MM.1S (cell line): Measurements from ENCODE around the gene PROM2.

Source experiments
- DNase-seq: peaks from one replicate; pipeline ENCODE4 v3.0.0-alpha.2; 2015
- H2AFZ ChIP-seq: fragments of 300-600 bp; sonication (generic); 2 replicates; pipeline ENCODE4 v1.6.0; 2016; ENCODE audit warnings: antibody characterized with exemption, low read length
- H3F3A ChIP-seq: fragments of 300-600 bp; sonication (generic); 2 replicates; pipeline ENCODE4 v1.6.1; 2016; ENCODE audit warnings: mild to moderate bottlenecking, antibody characterized with exemption, low read length, moderate library complexity, mixed read lengths; ENCODE audit not compliant: insufficient read depth
- H3K27ac ChIP-seq: fragments of 300-600 bp; sonication (generic); 2 replicates; pipeline ENCODE4 v1.5.1; 2016; ENCODE audit warnings: mild to moderate bottlenecking, low read length
- H3K27me3 ChIP-seq: fragments of 300-600 bp; sonication (generic); replicated peaks from 2 replicates; pipeline ENCODE4 v1.6.0; 2016; ENCODE audit warnings: low read length; ENCODE audit not compliant: insufficient read depth
- H3K36me3 ChIP-seq: fragments of 300-600 bp; sonication (generic); replicated peaks from 2 replicates; pipeline ENCODE4 v1.6.1; 2016; ENCODE audit warnings: mild to moderate bottlenecking, low read length, mixed read lengths; ENCODE audit not compliant: insufficient read depth
- H3K4me1 ChIP-seq: fragments of 300-600 bp; sonication (generic); 2 replicates; pipeline ENCODE4 v1.6.1; 2016; ENCODE audit warnings: low read length, mixed read lengths
- H3K4me2 ChIP-seq: fragments of 300-600 bp; sonication (generic); 2 replicates; pipeline ENCODE4 v1.6.0; 2016; ENCODE audit warnings: low read depth, low read length
- H3K4me3 ChIP-seq: fragments of 300-600 bp; sonication (generic); 2 replicates; pipeline ENCODE4 v1.5.1; 2016; ENCODE audit warnings: low read length, mixed read lengths
- H3K79me2 ChIP-seq: fragments of 300-600 bp; sonication (generic); 2 replicates; pipeline ENCODE4 v1.6.1; 2016; ENCODE audit warnings: mixed run types, low read length, mixed read lengths
- H3K9ac ChIP-seq: fragments of 300-600 bp; sonication (generic); 2 replicates; pipeline ENCODE4 v1.6.1; 2016; ENCODE audit warnings: low read length, mixed read lengths
- H3K9me2 ChIP-seq: fragments of 300-600 bp; sonication (generic); replicated peaks from 2 replicates; pipeline ENCODE4 v1.6.1; 2016; ENCODE audit warnings: mild to moderate bottlenecking, low read length, mixed read lengths; ENCODE audit not compliant: insufficient read depth
- H3K9me3 ChIP-seq: fragments of 300-600 bp; sonication (generic); replicated peaks from 2 replicates; pipeline ENCODE4 v1.6.1; 2016; ENCODE audit warnings: mild to moderate bottlenecking, low read length, mixed read lengths; ENCODE audit not compliant: insufficient read depth
- H4K20me1 ChIP-seq: fragments of 300-600 bp; sonication (generic); 2 replicates; pipeline ENCODE4 v1.6.1; 2016; ENCODE audit warnings: mild to moderate bottlenecking, low read length, moderate library complexity, mixed read lengths; ENCODE audit not compliant: insufficient read depth
- EZH2 ChIP-seq: fragments of 300-600 bp; sonication (generic); optimal IDR thresholded peaks from 2 replicates; pipeline ENCODE3; 2017; ENCODE audit warnings: low read depth, mild to moderate bottlenecking, antibody characterized with exemption, low read length, mixed read lengths
- EZH2phosphoT487 ChIP-seq: fragments of 300-600 bp; sonication (generic); IDR thresholded peaks from 2 replicates; pipeline ENCODE4 v1.6.1; 2018; ENCODE audit warnings: antibody characterized with exemption, low read length
- TF ChIP-seq, protein P1 (sequence below): fragments of 300-600 bp; sonication (generic); IDR thresholded peaks from 2 replicates; pipeline ENCODE4 v1.5.1; 2016; ENCODE audit warnings: antibody characterized with exemption, low read length, mixed read lengths

The PROM2 gene

DNA sequence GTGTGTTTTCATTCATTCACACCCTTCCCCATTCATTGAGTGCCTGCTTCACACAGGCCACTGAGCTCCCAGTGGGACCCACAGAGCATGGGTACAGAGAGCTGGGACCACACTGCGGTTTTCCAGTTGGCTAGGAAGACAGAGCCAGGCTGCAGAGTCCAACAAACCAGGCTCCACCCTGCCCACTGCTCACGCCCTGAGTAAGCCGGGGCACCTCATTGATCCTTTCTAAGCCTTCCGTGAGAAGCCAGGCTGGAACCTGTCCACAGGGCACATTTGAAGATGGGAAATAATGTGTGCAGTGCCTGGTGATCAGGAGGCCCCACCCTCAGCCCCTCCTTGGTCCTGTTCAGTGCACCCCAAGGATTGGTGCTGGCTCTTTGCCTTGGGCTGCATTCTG is 36.4 kb downstream of the PROM2 start:
- TF ChIP-seq EZH2: no peak

DNA sequence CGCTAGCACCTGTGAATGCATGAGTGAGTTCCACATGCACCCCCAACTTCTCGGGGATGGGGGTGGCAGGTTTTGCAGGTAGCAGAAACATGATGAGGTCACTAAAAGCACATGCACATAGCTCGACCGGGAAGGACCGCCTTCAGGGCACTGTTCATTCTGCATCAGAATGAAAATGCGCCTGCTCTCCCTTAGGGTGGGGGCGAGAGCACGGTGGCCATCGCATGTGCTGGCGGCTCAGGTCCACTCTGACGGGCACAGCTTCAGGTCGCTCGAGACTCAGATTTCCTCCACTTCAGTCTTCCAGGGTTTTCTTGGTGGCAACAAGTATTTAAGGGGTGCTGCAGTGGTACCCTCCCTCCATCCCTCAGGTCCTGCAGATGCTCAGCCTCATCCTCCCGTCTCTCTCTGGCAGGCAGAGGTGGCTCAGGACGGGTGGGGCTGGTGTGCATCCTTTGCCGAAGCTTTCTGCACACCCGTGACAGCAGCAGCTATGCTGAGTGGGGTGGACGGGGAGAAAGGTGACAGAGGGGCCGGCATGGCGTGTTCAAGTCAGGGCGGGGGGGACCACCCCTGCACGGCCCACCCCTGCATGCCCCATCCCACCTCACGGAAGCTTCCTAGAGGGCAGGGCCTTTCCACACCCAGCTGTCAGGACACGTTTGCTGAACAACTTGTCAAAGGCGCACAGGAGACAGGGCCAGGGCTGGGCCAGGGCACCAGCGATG is 37.7 kb downstream of the PROM2 start:
- H3K9ac ChIP-seq: no peak overlapping the region
- no peaks in the 10 kb centered on the region for H3K79me2 ChIP-seq
- H3K27me3 ChIP-seq: peaks cover 16% of the 10 kb centered on the region; the same call in 1 of the 2 replicates
- no peak overlapping the region for H3K4me3 ChIP-seq
- TF ChIP-seq EZH2: no peak
- TF ChIP-seq, protein P1, sequence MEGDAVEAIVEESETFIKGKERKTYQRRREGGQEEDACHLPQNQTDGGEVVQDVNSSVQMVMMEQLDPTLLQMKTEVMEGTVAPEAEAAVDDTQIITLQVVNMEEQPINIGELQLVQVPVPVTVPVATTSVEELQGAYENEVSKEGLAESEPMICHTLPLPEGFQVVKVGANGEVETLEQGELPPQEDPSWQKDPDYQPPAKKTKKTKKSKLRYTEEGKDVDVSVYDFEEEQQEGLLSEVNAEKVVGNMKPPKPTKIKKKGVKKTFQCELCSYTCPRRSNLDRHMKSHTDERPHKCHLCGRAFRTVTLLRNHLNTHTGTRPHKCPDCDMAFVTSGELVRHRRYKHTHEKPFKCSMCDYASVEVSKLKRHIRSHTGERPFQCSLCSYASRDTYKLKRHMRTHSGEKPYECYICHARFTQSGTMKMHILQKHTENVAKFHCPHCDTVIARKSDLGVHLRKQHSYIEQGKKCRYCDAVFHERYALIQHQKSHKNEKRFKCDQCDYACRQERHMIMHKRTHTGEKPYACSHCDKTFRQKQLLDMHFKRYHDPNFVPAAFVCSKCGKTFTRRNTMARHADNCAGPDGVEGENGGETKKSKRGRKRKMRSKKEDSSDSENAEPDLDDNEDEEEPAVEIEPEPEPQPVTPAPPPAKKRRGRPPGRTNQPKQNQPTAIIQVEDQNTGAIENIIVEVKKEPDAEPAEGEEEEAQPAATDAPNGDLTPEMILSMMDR: no peak
- no peak for TF ChIP-seq EZH2phosphoT487
- no peaks in the 10 kb centered on the region for H3K4me1 ChIP-seq
- no peak overlapping the region for H3K4me2 ChIP-seq
- H3K9me3 ChIP-seq: no peaks in the 10 kb centered on the region
- no peaks in the 10 kb centered on the region for H3K9me2 ChIP-seq
- H2AFZ ChIP-seq: no peak overlapping the region
- no peak for DNase-seq
- H3F3A ChIP-seq: no peaks in the 10 kb centered on the region
- no peaks in the 10 kb centered on the region for H4K20me1 ChIP-seq
- no peak overlapping the region for H3K27ac ChIP-seq
- no peaks in the 10 kb centered on the region for H3K36me3 ChIP-seq

More for the DNA sequence above, 36.4 kb downstream of the PROM2 start:
- no peaks in the 10 kb centered on the region for H3K9me3 ChIP-seq
- no peaks in the 10 kb centered on the region for H4K20me1 ChIP-seq
- H3K27me3 ChIP-seq: peaks cover 13% of the 10 kb centered on the region; the same call in 1 of the 2 replicates
- no peaks in the 10 kb centered on the region for H3F3A ChIP-seq
- H3K9me2 ChIP-seq: no peaks in the 10 kb centered on the region
- no peaks in the 10 kb centered on the region for H3K79me2 ChIP-seq
- H3K9ac ChIP-seq: no peak overlapping the region
- no peak overlapping the region for H3K4me2 ChIP-seq
- no peak overlapping the region for H3K27ac ChIP-seq
- no peak for DNase-seq
- H3K4me3 ChIP-seq: no peak overlapping the region
- no peaks in the 10 kb centered on the region for H3K4me1 ChIP-seq
- no peaks in the 10 kb centered on the region for H3K36me3 ChIP-seq
- H2AFZ ChIP-seq: no peak overlapping the region

DNA sequence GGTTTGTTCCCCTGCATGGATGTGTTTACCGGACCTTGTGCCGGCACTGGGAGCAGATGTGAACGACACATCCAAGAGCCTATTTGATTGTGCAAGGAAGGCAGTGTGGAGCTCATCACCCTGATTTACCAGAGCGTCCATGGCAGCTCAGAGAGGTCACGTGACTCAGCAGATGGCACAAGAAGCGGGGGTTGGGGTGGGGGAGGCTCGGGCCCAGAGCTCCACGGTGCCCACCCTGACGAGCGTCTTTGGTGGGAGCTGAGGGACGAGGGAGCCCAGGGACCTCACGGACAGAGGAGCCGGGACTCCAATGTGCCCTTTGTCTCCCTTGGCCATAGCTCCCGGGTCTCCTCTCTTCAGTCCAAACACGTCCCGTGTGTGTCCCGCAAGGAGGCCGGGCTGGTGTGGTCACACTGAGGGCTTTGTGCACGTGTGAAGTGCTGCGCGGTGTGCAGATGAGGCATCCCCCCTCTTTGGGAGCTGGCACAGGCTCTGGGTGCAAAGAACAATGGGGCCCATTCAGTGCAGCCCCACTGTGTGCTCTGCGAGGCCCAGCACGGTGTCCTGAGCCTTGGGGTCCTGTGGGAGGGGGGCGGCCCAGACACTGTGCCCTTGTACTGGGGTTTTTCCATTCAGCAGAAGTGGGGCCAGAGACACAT is 38.4 kb downstream of the PROM2 start:
- H3K4me2 ChIP-seq: no peak overlapping the region
- H4K20me1 ChIP-seq: no peaks in the 10 kb centered on the region
- H3K4me1 ChIP-seq: no peaks in the 10 kb centered on the region
- no peak overlapping the region for H3K27ac ChIP-seq
- no peaks in the 10 kb centered on the region for H3K79me2 ChIP-seq
- H3K9ac ChIP-seq: no peak overlapping the region
- no peak overlapping the region for H2AFZ ChIP-seq
- no peaks in the 10 kb centered on the region for H3F3A ChIP-seq
- peaks cover 16% of the 10 kb centered on the region; the same call in 1 of the 2 replicates for H3K27me3 ChIP-seq
- no peaks in the 10 kb centered on the region for H3K9me2 ChIP-seq
- no peak for DNase-seq
- TF ChIP-seq, protein P1: no peak
- TF ChIP-seq EZH2 (no peak), EZH2phosphoT487 (no peak)
- no peaks in the 10 kb centered on the region for H3K36me3 ChIP-seq
- H3K4me3 ChIP-seq: no peak overlapping the region
- H3K9me3 ChIP-seq: no peaks in the 10 kb centered on the region
